Epidermal melanocyte (primary cell): ENCODE data around the gene STAG1.

Experiments used
- DNase-seq: peaks from one replicate; pipeline ENCODE4 v3.0.0; 2011; ENCODE audit warnings: low spot score; ENCODE audit not compliant: insufficient read length

STAG1 gene

DNA sequence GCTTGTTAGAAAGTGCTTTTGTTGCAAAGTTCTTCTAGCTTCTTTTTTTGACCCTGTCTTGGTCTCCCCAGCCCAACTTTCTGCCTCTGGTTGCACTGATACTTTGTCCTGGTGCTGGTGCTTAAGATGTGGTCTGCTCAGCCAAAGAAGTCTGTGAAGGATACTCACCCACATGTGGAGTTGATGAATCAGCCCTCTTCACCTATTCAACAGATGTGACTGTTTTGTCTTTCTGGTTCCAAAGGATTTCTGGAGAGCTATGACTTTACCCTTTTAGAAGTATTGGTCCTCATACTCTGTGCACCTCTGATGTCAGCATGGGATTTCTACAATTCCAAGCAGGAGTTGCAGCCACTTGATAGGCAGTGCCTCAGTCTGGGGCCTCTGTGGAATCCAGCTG lies 418.0 kb downstream of the STAG1 start:
- DNase-seq, result no peak

DNA sequence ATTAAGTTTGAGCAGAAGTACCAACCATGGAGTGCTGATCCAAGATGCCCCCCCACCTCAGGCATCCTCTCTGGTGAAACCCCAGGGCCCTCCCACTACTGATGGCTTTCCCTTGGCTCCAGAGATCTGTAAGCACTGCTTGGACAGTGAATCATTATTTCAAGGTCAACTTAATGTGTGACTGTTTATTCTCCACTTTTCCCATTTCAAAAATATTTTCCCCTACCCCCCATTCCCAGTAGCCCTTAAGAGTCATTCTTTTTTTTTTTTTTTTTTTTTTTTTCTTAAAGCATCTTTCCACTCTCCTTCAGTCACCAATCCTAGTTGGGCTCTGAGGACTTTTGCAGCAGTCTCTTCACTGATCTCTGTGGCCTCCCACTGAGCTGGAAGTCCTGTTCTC lies 419.4 kb downstream of the STAG1 start:
- DNase-seq, result no peak

DNA sequence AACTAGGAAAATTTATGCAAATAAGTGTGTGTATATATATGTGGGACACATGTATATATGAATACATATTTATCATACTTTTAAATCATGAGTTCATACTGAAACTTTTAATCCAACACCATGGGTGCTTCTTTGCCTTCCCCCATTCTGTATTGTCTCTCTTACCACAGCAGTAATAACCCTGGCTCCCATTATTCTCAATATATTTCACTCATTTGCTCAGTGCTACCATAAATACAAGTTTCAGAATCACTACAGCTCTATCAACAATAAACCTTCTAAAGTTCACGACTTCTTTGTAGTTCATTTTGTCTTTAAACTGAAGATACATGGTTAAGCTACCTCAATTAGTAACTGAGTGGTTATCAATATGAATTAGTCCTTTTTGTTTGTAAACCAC lies 419.9 kb downstream of the STAG1 start:
- DNase-seq, result no peak

DNA sequence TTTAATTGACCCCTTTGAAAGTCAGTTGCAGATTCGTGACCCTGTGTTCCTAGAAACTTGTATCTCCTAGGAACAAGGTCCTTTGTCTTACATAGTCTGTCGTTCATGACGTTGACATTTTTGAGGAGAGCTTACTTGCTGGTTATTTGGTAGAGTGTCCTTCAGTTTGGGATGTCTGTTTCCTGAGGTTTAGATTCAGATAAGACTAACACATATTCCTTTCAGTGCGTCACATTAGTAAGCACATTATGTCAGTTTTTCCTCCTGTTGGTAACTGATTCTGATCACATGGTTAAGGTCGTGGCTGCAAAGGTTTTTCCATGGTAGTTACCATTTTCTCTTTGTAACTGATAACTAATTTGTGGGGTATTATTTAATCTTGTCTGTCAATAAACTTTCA lies 421.3 kb downstream of the STAG1 start:
- DNase-seq, result no peak

DNA sequence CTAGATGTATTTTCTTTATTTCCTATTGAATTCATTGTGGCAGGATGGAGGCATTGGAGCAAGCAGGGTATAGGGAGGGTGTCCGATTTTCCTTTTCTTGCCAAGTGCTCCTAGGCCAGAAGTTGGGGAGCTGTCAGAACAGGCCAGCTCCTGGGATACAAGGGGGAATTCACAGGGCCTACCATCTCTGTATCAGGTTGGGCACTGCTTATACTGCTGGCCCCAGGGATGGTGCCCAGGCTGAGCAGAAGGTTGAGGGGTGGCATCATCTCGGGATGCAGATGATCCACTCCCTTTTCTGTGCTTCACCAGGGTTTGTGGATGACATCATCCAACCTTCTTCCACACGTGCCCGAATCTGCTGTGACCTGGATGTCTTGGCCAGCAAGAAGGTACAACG lies 422.6 kb downstream of the STAG1 start:
- DNase-seq, result no peak

DNA sequence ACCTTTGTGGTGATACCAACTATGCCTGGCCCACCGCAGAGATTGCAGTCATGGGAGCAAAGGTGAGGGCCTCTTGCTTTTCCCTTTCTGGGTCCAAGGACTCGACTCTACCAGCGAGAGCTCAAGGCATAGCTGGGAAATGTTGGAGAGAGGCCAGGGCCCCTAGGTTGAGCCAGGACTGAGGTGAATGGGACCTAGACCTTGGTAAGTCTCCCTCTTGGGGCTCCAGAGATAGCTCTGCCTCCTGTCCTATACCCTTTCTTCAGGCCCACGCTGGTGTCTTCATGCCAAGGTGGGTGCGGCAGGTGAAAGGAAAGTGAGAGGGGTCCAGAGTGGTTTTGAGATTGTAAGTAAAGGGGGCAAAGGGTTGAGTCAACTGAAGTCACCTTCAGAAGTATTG lies 424.5 kb downstream of the STAG1 start:
- DNase-seq, result no peak

DNA sequence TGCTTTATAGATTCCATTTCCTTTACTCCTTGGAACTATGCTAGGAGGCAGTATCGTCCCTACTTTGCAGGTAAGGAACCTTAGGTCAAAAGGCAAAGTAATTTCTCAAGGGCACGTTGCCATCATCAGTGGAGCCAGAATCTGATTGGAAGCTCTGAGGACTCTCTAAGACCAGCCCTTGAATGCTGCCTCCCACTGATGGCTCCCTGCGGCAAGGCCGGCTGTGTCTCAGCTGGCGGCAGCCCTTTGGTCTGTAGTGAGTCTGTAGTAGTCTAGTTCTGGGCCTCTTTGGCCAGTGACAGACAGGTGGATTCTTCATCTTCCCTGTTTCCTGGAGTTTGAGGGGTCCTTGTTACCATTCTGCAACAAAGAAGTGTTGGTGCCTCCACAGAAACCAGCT lies 425.9 kb downstream of the STAG1 start:
- no peak for DNase-seq

DNA sequence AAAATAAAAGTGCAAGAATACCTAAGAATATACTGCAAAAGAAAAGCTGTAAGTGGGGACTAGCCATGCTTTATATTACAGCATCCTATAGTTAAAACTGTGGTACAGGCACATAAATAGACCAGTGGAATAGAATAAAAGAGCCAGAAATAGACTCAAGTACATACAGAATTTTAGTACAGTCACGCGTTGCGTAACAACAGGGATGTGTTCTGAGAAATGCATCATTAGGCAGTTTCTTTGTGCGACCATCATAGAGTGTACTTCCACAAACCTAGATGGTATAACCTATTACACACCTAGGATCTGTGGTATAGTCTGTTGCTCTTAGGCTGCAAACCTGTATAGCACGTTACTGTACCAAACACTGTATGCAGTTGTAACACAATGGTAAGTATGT lies 440.2 kb downstream of the STAG1 start:
- DNase-seq, result no peak

DNA sequence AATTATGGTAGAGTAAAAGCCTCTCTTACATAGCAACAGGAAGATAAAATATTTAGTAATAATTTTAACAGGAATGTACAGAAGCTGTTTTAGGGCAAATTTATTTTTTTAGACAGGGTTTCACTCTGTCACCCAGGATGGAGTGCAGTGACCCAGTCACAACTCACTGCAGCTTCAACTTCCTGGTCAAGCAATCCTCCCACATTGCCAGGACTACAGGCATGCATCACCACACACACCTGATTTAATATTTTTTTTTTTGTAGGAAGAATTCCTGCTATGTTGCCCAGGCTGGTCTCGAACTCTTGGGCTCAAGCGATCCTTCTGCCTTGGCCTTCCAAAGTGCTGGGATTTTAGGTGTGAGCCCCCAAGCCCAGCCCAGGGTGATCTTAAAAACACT lies 440.9 kb downstream of the STAG1 start:
- no peak for DNase-seq

DNA sequence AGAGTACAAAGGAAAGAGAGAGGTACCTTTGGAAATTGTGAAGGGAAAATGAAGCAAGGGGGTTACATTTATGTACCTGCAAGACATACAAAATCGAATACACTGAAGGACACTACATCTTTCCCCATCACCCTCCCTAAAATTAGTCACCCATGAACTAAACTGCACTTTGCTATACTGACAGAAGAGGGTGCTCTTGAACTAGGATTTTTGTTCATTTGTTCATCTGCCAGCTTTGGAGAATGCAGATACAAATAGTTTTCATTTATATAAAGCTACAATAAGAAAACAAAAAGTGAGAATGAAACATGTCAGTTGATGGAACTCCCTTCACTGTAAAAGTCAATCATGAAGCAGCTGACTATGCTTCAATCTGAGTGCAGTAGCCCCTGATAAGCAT lies 446.3 kb downstream of the STAG1 start:
- DNase-seq, result no peak

DNA sequence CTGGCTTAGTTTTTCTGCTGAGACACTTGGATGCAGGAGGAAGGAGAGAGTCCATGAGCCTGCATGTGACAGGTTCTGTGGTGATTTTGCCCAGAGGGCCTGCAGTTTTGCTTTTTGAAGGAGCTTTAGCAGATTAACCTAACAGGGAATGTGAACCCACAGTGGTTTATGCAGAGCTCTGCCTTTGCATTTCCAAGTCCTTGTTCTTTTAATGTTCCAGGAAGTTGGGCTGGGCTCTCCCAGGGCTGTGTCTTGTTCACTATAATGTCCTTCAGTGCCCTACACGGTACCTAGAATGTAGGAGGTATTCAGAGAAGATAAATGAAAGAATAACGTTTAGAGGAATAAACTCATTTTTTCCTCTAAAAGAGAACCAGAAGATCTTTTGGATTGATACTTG lies 451.7 kb downstream of the STAG1 start:
- no peak for DNase-seq

DNA sequence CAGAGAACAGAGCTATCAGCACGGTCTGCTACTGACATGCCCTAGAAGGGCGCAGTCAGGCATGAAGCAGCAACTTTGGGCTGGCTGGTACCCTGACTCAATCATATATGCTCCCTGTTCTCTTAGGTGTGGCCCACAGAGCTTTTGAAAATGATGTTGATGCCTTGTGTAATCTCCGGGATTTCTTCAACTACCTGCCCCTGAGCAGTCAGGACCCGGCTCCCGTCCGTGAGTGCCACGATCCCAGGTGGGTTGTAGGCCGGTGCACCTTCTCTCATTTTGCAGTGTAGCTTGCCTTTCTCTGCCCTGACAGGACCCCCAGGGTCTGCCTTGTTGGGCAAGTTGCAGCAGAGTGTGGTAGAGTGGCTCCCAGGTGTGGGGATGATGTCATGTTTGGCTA lies 454.4 kb downstream of the STAG1 start:
- no peak for DNase-seq

DNA sequence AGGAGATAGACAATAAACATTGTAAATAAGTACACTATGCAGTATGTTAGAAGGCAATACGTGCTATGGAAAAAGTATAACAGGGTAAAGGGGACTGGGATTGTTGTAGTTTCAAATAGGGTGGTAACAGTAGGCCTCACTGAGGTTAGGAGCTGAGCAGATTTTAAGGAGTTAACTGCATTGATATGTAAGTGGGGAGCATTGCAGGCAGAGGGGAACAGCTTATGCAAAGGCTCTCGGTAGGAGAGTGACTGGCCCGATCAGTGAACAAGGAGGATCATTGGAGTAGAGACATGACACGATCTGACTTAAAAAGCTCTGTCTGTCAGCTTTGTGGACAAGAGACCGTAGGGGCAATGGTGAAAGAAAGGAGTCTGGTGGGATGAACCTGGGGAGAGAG lies 455.2 kb downstream of the STAG1 start:
- no peak for DNase-seq

DNA sequence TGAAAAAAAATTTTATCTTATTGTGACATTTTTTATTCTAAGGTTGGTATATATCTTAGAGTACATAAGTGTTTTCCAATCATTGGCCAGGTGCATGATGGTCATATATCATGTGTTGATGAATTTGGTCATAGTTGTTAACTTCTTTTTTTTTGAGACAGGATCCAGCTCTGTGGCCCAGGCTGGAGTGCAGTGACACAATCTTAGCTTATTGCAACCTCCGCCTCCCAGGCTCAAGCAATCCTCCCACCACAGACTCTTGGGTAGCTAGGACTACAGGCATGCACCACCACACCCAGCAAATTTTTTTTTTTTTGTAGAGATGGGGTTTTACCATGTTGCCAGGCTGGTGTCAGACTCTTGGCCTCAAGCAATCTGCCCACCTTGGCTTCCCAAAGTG lies 458.0 kb downstream of the STAG1 start:
- DNase-seq, result no peak

DNA sequence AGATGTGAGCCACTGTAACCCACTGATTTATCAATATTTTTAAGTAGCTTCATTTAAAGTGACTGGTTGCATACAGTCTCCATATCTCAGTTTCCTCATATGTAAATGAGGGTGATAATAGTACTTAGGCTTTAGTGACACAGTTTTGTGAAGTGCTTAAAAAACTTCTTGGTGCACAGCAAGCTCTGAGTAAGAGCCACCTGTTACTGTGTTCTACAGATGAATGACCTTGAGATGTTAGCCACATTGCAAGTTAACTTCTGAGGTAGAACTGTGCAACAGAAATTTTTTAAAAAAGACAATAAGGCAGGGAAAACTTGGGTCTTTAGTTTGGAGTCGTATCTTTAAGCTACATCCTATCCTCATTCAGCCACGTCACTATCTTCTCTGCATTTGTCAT lies 458.9 kb downstream of the STAG1 start:
- no peak for DNase-seq

DNA sequence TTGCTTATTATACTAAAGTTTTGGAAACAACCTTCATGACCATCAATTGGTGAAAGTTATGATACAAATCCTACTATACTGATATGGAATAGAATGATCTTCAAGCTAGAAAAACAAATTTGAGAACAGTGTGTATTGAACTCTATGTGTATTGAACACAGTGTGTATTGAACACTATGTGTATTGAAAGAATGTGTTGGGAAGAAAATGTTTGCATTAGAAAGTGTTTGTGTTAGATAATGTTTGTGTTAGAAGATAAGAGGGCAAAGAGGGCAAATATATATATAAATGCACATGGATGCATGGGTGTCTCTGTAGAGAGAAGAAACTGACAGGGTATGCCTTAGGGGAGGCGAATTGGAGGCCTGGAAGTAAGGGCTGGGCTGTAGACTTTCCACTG lies 459.7 kb downstream of the STAG1 start:
- no peak for DNase-seq

DNA sequence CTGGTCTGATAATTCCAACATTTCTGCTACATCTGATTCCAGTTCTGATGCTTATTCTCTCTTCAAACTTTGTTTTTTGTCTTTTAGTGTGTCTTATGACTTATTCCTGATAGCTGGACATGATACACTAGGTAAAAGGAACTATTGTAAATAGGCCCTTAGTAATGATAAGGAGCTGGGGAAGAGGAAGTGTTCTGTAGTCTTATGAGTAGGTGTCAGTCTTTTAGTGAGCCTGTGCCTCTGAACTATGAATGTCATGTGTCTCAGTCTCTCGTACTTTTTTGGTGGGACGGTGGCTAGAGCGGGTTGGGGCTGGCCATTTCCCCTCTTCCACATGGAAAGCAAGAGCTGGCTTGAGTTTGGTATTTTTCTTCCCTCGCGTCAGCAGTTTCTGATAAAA lies 460.9 kb downstream of the STAG1 start:
- DNase-seq, result no peak
